ENCODE data around the gene PUSL1.

PUSL1 gene

GRCh38 chr1:1270813-1271212, 37.6 kb upstream of the PUSL1 start:
- H3K4me1 Mint-ChIP-seq, result peaks cover 46% of the 10 kb centered on the region
- no peak for TF ChIP-seq CTCF (IDR thresholded peaks at IDR 0.05)
- peaks cover 3% of the 10 kb centered on the region for H3K27me3 Mint-ChIP-seq (ENCODE audit: low read depth, poor library complexity)
- peak overlapping the region; percentile 93 for H3K27ac Mint-ChIP-seq
- peak overlapping the region; percentile 88 for H3K4me3 Mint-ChIP-seq
- no peak for DNase-seq
- H3K36me3 Mint-ChIP-seq (ENCODE audit: low read depth), result peaks cover 23% of the 10 kb centered on the region
- no peaks in the 10 kb centered on the region for H3K9me3 Mint-ChIP-seq

GRCh38 chr1:1272341-1273208, 35.8 kb upstream of the PUSL1 start:
- no peak for TF ChIP-seq CTCF (IDR thresholded peaks at IDR 0.05)
- Mint-ChIP-seq H3K9me3 (no peaks in the 10 kb centered on the region), H3K4me1 (peaks cover 49% of the 10 kb centered on the region), H3K36me3 (ENCODE audit: low read depth) (peaks cover 15% of the 10 kb centered on the region), H3K27me3 (ENCODE audit: low read depth, poor library complexity) (peaks cover 3% of the 10 kb centered on the region), H3K27ac (peak overlapping the region; percentile 83), H3K4me3 (peak overlapping the region; percentile 88)
- no peak for DNase-seq

GRCh38 chr1:1273209-1273511, 35.2 kb upstream of the PUSL1 start:
- Mint-ChIP-seq H3K9me3 (no peaks in the 10 kb centered on the region), H3K27me3 (ENCODE audit: low read depth, poor library complexity) (peaks cover 3% of the 10 kb centered on the region), H3K36me3 (ENCODE audit: low read depth) (peaks cover 11% of the 10 kb centered on the region), H3K27ac (no peak overlapping the region), H3K4me3 (peak overlapping the region; percentile 88), H3K4me1 (peaks cover 49% of the 10 kb centered on the region)
- TF ChIP-seq CTCF (IDR thresholded peaks at IDR 0.05), result no peak
- peak; percentile 38 for DNase-seq

- TF ChIP-seq CTCF (IDR thresholded peaks at IDR 0.05), result no peak
- Mint-ChIP-seq H3K36me3 (ENCODE audit: low read depth) (peaks cover 10% of the 10 kb centered on the region), H3K9me3 (no peaks in the 10 kb centered on the region), H3K4me1 (peaks cover 49% of the 10 kb centered on the region), H3K27me3 (ENCODE audit: low read depth, poor library complexity) (peaks cover 3% of the 10 kb centered on the region), H3K4me3 (peak within 1 kb of the TSS; percentile 88), H3K27ac (no peak within 1 kb of the TSS)
- DNase-seq, result peak; percentile 95
Observed at GRCh38 chr1:1273512-1274298, 34.7 kb upstream of the PUSL1 start, which contains the start of gene UBE2J2. Gene UBE2J2 (minus strand): TSS chr1:1273854. CDS start chr1:1267992, 5,862 bp downstream.

GRCh38 chr1:1274299-1274930, 34.0 kb upstream of the PUSL1 start:
- Mint-ChIP-seq H3K9me3 (no peaks in the 10 kb centered on the region), H3K36me3 (ENCODE audit: low read depth) (peaks cover 10% of the 10 kb centered on the region), H3K4me3 (peak overlapping the region; percentile 80), H3K4me1 (peaks cover 49% of the 10 kb centered on the region), H3K27me3 (ENCODE audit: low read depth, poor library complexity) (peaks cover 3% of the 10 kb centered on the region), H3K27ac (no peak overlapping the region)
- no peak for DNase-seq
- TF ChIP-seq CTCF (IDR thresholded peaks at IDR 0.05), result no peak
